ENCODE results near the gene MOB1A.

- TF ChIP-seq POLR2AphosphoS5 (IDR thresholded peaks at IDR 0.05) (no peak), SMC3 (conservative IDR thresholded peaks at IDR 0.05; ENCODE audit: poor library complexity) (no peak)
Observed at GRCh38 chr2:74110537-74110936, 68.1 kb downstream of the MOB1A start.

All from neural cell (in vitro differentiated cells).